HepG2 (cell line): ENCODE measurements around the gene DNAJB12. TPM values are rescaled to one million over a fixed set of nuclear protein-coding genes. Genes with fewer than 3 reads are reported as not detected.

Experiments used
- ATAC-seq: fragments of 200-7000 bp; cut with Tn5 transposase; 3 replicates; pipeline ENCODE4 v1.9.1; 2020; ENCODE audit warnings: mild to moderate bottlenecking, moderate library complexity
- Bru-seq: library from RNA; stranded (reverse); fragments of 400-500 nt; gene quantifications from one replicate; lab custom pipeline; 2021; lab: Mats Ljungman, UMichigan
- BruChase-seq, 2 experiments: library from RNA; stranded (reverse); fragments of 400-500 nt; gene quantifications; one replicate each; lab custom pipeline; 2021; lab: Mats Ljungman, UMichigan
- BruUV-seq: library from RNA; stranded (reverse); fragments of 400-500 nt; replicated peaks from 2 replicates; lab custom pipeline; 2021; lab: Mats Ljungman, UMichigan
- CTCF ChIA-PET: fragments of 300-600 bp; formaldehyde crosslinking; extraction: SDS; loops from one replicate; lab custom pipeline; 2021; ENCODE audit warnings: low total read pairs, inconsistent platforms, low intra/inter-chr PET ratio; lab: Yijun Ruan, JAX
- POLR2A ChIA-PET: fragments of 350-600 bp; sonication (Branson Sonifier 250); formaldehyde crosslinking; loops from one replicate; lab custom pipeline; 2020; ENCODE audit warnings: antibody characterized with exemption, inconsistent platforms; lab: Yijun Ruan, JAX
- DNase-seq: peaks from one replicate; pipeline ENCODE4 v3.0.0-alpha.2; 2015; ENCODE audit warnings: low spot score
- FAIRE-seq: peaks from 3 replicates; lab custom pipeline; 2011; peaks lifted over from hg19 to GRCh38; lab: Jason Lieb, UNC
- H2AFZ ChIP-seq: one replicate; pipeline ENCODE4 v1.6.1; 2011; ENCODE audit warnings: low read length, inconsistent platforms
- H3K27ac ChIP-seq: fragments of 300-600 bp; 3 replicates; pipeline ENCODE4 v1.8.0; 2011; ENCODE audit warnings: mixed run types, mild to moderate bottlenecking, mixed read lengths, low read length, inconsistent platforms; ENCODE audit not compliant: insufficient read depth; ENCODE audit errors: extremely low read length
- H3K27me3 ChIP-seq, 2 experiments: fragments of 200-600 bp in 1 of 2; 2 replicates in 1 of 2; 3 replicates in 1 of 2; pipeline versions ENCODE4 v1.6.0 to v1.8.0; 2011; ENCODE audit warnings: low read length in 2 of 2, mild to moderate bottlenecking in 2 of 2, moderate library complexity in 2 of 2, inconsistent platforms in 1 of 2; ENCODE audit not compliant: insufficient read depth in 2 of 2, control insufficient read depth in 1 of 2
- H3K36me3 ChIP-seq, 2 experiments: fragments of 200-600 bp in 1 of 2; replicated peaks in 1 of 2; 2 replicates in 1 of 2; 3 replicates in 1 of 2; pipeline versions ENCODE4 v1.5.1 to v1.8.0; 2011; ENCODE audit warnings: low read length in 2 of 2, inconsistent platforms in 1 of 2; ENCODE audit not compliant: insufficient read depth in 2 of 2, control insufficient read depth in 1 of 2
- H3K4me1 ChIP-seq: 2 replicates; pipeline ENCODE4 v1.5.1; 2012; ENCODE audit warnings: low read length, inconsistent platforms; ENCODE audit not compliant: insufficient read depth
- H3K4me2 ChIP-seq: 2 replicates; pipeline ENCODE4 v1.6.0; 2011; ENCODE audit warnings: low read depth, low read length, inconsistent platforms
- H3K4me3 ChIP-seq, 3 experiments: fragments of 200-600 bp in 1 of 3; sonication (generic), shearing (Covaris generic) in 1 of 3; replicated peaks in 1 of 3; 2 replicates each; pipeline ENCODE4 v1.5.1; 2011 to 2016; ENCODE audit warnings: low read length in 3 of 3, inconsistent platforms in 2 of 3, low read depth in 2 of 3, mild to moderate bottlenecking in 2 of 3, control low read depth in 1 of 3, mixed read lengths in 1 of 3; ENCODE audit not compliant: insufficient read depth in 1 of 3
- H3K79me2 ChIP-seq: one replicate; pipeline ENCODE4 v1.6.1; 2011; ENCODE audit warnings: low read length, inconsistent platforms; ENCODE audit not compliant: insufficient read depth
- H3K9ac ChIP-seq: 2 replicates; pipeline ENCODE4 v1.6.0; 2011; ENCODE audit warnings: mild to moderate bottlenecking, low read depth, low read length, inconsistent platforms; ENCODE audit not compliant: insufficient read depth
- H3K9me3 ChIP-seq: 2 replicates; pipeline ENCODE4 v1.5.1; 2012; ENCODE audit warnings: mild to moderate bottlenecking, low read length
- H4K20me1 ChIP-seq: 2 replicates; pipeline ENCODE4 v1.6.0; 2011; ENCODE audit warnings: inconsistent platforms, mild to moderate bottlenecking, low read length, moderate library complexity; ENCODE audit not compliant: insufficient read depth
- JUNB ChIP-seq: sonication (generic); formaldehyde crosslinking; IDR thresholded peaks from 2 replicates; pipeline ENCODE4 v1.8.0; 2022; ENCODE audit warnings: missing genetic modification reagents, mild to moderate bottlenecking, borderline replicate concordance
- KDM2A ChIP-seq: sonication (generic); formaldehyde crosslinking; IDR thresholded peaks from 2 replicates; pipeline ENCODE4 v1.4.0; 2020; ENCODE audit warnings: low read depth, missing genetic modification reagents, borderline replicate concordance
- KDM3A ChIP-seq: IDR thresholded peaks from 2 replicates; pipeline ENCODE4 v1.6.1; 2018; ENCODE audit warnings: low read depth, missing compliant biosample characterization
- PHF5A ChIP-seq: IDR thresholded peaks from one replicate; pipeline ENCODE4 v1.6.1; 2018; ENCODE audit warnings: low read depth, missing genetic modification reagents; ENCODE audit not compliant: unreplicated experiment
- ZFP90 ChIP-seq: sonication (generic); formaldehyde crosslinking; IDR thresholded peaks from 2 replicates; pipeline ENCODE4 v1.8.0; 2022; ENCODE audit warnings: missing genetic modification reagents, mild to moderate bottlenecking, inconsistent platforms, borderline replicate concordance
- ZNF441 ChIP-seq: sonication (generic); formaldehyde crosslinking; IDR thresholded peaks from 2 replicates; pipeline ENCODE4 v1.7.0; 2021; ENCODE audit warnings: missing genetic modification reagents, borderline replicate concordance
- ZNF569 ChIP-seq: sonication (generic); formaldehyde crosslinking; IDR thresholded peaks from 2 replicates; pipeline ENCODE4 v1.5.0; 2020; ENCODE audit warnings: mild to moderate bottlenecking, missing genetic modification reagents, moderate library complexity, borderline replicate concordance
- ZNF615 ChIP-seq: sonication (generic); formaldehyde crosslinking; IDR thresholded peaks from 2 replicates; pipeline ENCODE4 v1.5.0; 2020; ENCODE audit warnings: mild to moderate bottlenecking, missing genetic modification reagents, borderline replicate concordance
- ZSCAN20 ChIP-seq: sonication (generic); formaldehyde crosslinking; IDR thresholded peaks from 2 replicates; pipeline ENCODE4 v1.4.0; 2020; ENCODE audit warnings: missing genetic modification reagents, mild to moderate bottlenecking, borderline replicate concordance
- WGBS: methylation state at CpG from one replicate; pipeline ENCODE4 v1.1.6; 2017; ENCODE audit warnings: low lambda C conversion rate; 5-methylcytosine and 5-hydroxymethylcytosine counted together
- in situ Hi-C: cut with HindIII; loops from 2 replicates; pipeline ENCODE4 v1.10.0; 2017; ENCODE audit warnings: low pct_unique_long_range_greater_than_20kb; ENCODE audit not compliant: extremely low pct_ligation_motif_present
- intact Hi-C: fragments of 100-400 bp; cut with micrococcal nuclease; formaldehyde crosslinking; loops from one replicate; pipeline ENCODE4 v1.10.0; 2022; ENCODE audit not compliant: unreplicated experiment
- long read RNA-seq, 2 experiments: library from RNA in 1 of 2; library from polyadenylated mRNA in 1 of 2; stranded (forward) in 1 of 2; unstranded in 1 of 2; transcript quantifications; one replicate each; pipeline ENCODE4 v2.0.0, GENCODE V29; 2019 to 2022
- polyA minus RNA-seq, 3 experiments: library from RNA; depleted of rRNA, polyadenylated mRNA; stranded (reverse); fragments of >200 nt; gene quantifications; 2 replicates each; pipeline ENCODE4 v1.2.3, GENCODE V29; 2011; ENCODE audit warnings: low replicate concordance in 1 of 3
- polyA plus RNA-seq, 8 experiments: library from polyadenylated mRNA; depleted of rRNA in 3 of 8; stranded (reverse) in 7 of 8; unstranded in 1 of 8; fragments of >200 nt; fragmentation: Illumina TruSeq in 4 of 8; extraction: Trizol in 4 of 8; gene quantifications; 2 replicates each; pipeline versions ENCODE4 v1.2.1 to v1.2.3, GENCODE V29; 2011 to 2016; ENCODE audit warnings: low read depth in 4 of 8, missing spikeins in 1 of 8, mixed read lengths in 1 of 8; ENCODE audit not compliant: insufficient read depth in 1 of 8
- total RNA-seq, 5 experiments: library from RNA; depleted of rRNA; stranded (reverse); fragments of >200 nt; fragmentation: Illumina TruSeq; extraction: Trizol; gene quantifications; 2 replicates each; pipeline ENCODE4 v1.2.3, GENCODE V29; 2016; ENCODE audit warnings: low read depth in 1 of 5
- TF ChIP-seq, protein P1 (sequence below): sonication (generic); formaldehyde crosslinking; IDR thresholded peaks from 2 replicates; pipeline ENCODE4 v1.4.0; 2020; ENCODE audit warnings: missing genetic modification reagents
- TF ChIP-seq, protein P2 (sequence below): sonication (generic); formaldehyde crosslinking; IDR thresholded peaks from 2 replicates; pipeline ENCODE4 v1.8.1; 2023; ENCODE audit warnings: mild to moderate bottlenecking, moderate library complexity, missing genetic modification reagents

The DNAJB12 gene
- total RNA-seq (2016; rRNA removed; fragmentation: Illumina TruSeq; extraction: Trizol) = 11.4 and 18.2 TPM in 2 replicates
- total RNA-seq (2016; cell fraction: cytosol; rRNA removed; fragmentation: Illumina TruSeq; extraction: Trizol; ENCODE audit: low read depth) = 3.9 and 5.0 TPM in 2 replicates
- total RNA-seq (2016; cell fraction: insoluble cytoplasmic fraction; rRNA removed; fragmentation: Illumina TruSeq; extraction: Trizol) = 9.2 and 19.9 TPM in 2 replicates
- 6.8 and 7.7 TPM in 2 replicates for total RNA-seq (2016; cell fraction: membrane; rRNA removed; fragmentation: Illumina TruSeq; extraction: Trizol)
- 18.8 and 22.8 TPM in 2 replicates for total RNA-seq (2016; cell fraction: nucleus; rRNA removed; fragmentation: Illumina TruSeq; extraction: Trizol)
- polyA plus RNA-seq (2011; rRNA removed) = 10.8 and 13.6 TPM in 2 replicates
- polyA plus RNA-seq (2011; cell fraction: cytosol; rRNA removed) = 8.7 and 9.8 TPM in 2 replicates
- 21.4 and 23.3 TPM in 2 replicates for polyA plus RNA-seq (2011; cell fraction: nucleus; rRNA removed)
- 11.6 and 13.7 TPM in 2 replicates for polyA plus RNA-seq (2012)
- 3.5 TPM in 2 replicates for polyA plus RNA-seq (2016; cell fraction: cytosol; fragmentation: Illumina TruSeq; extraction: Trizol; ENCODE audit: low read depth)
- 9.6 and 12.1 TPM in 2 replicates for polyA plus RNA-seq (2016; cell fraction: insoluble cytoplasmic fraction; fragmentation: Illumina TruSeq; extraction: Trizol; ENCODE audit: low read depth)
- 5.2 and 5.7 TPM in 2 replicates for polyA plus RNA-seq (2016; cell fraction: membrane; fragmentation: Illumina TruSeq; extraction: Trizol; ENCODE audit: low read depth)
- 30.8 and 32.2 TPM in 2 replicates for polyA plus RNA-seq (2016; cell fraction: nucleus; fragmentation: Illumina TruSeq; extraction: Trizol; ENCODE audit: insufficient read depth, low read depth)
- polyA minus RNA-seq (2011; rRNA and poly(A)+ RNA removed; ENCODE audit: low replicate concordance) = 15.9 and 24.1 TPM in 2 replicates
- 8.8 and 8.9 TPM in 2 replicates for polyA minus RNA-seq (2011; cell fraction: cytosol; rRNA and poly(A)+ RNA removed)
- polyA minus RNA-seq (2011; cell fraction: nucleus; rRNA and poly(A)+ RNA removed) = 18.4 and 18.9 TPM in 2 replicates
- percentile 80 among the genes with signal in this experiment for Bru-seq, nascent RNA
- BruChase-seq, experiment 1, labeled RNA remaining after a 6-hour chase = percentile 82 among the genes with signal in this experiment
- percentile 78 among the genes with signal in this experiment for BruChase-seq, experiment 2, labeled RNA remaining after a 2-hour chase
- long read RNA-seq, experiment 1, full-length matches to known transcripts = 35 of 51 reads
- long read RNA-seq, experiment 1, partial matches to known transcripts = 3 of 51 reads
- long read RNA-seq, experiment 1, other reads (novel, unspliced or antisense) = 13 of 51 reads
- long read RNA-seq, experiment 2, full-length matches to known transcripts = 32 of 92 reads
- long read RNA-seq, experiment 2, partial matches to known transcripts = 11 of 92 reads
- long read RNA-seq, experiment 2, other reads (novel, unspliced or antisense) = 49 of 92 reads

DNA sequence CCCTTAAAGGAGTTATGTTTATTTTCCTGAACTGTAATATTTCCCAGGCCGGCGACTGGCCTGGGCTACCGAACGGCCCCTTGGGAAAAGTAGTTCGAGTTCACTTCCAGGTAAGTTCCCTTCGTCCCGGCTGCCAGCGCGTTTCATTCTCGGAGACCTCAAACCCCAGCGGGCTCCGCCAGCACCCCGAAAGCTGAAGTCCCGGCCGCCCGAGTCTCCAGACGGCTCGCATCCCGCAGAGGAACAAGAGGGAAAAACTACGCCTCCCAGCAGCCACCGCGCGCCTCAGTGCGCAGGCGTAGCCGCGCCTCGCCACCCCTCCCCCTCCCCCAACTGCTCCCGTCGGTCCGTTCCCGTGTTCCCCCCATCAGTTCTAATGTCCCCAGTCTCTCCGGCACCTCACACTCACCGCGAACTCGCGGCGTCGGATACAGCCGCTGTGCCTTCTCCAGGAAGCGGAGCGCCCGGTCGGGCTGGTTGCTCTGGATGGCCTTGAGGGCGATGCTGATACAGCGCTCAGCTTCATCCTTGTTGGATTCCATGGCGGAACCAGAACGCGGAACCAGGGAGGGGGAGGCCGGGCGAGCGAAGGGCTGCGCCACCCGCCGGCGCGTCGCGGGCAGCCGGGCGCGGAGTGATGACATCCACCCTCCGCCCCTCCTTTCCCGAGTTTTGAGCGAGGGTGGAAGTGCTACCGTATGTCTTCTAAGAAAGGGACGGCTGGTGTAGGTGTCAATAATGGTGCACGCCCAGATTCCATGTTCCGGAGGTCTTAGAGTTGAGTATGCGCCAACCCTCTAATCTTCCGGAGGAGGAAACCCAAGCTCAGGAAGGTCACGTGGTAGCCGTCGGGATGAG is at the start of gene DNAJB12:
Gene DNAJB12, minus strand, starts transcription at position 564 of the 858 bp plus-strand sequence. Its CDS starts 22 bp downstream, at position 542.
- H3K4me3 ChIP-seq = peak within 1 kb of the TSS; percentile 75 to 96 (median 94)
- intact Hi-C loops (no loop called here), in situ Hi-C loops (no loop called here)
- FAIRE-seq = peak; percentile 94
- ChIA-PET POLR2A (interaction anchor here (0.7 to 1.7 kb wide), 17 partner anchors 9 to 892 kb away, joined by 3 to 9 read pairs (median 3); partner anchors contain the start of genes ANAPC16, ASCC1, DDIT4 and DNAJC9), CTCF (no interaction called here)
- peak within 1 kb of the TSS; percentile 97 for H3K27ac ChIP-seq
- peak within 1 kb of the TSS; percentile 95 for H3K9ac ChIP-seq
- H3K9me3 ChIP-seq = no peaks in the 10 kb centered on the region
- peaks cover 36% of the 10 kb centered on the region for H3K79me2 ChIP-seq
- H2AFZ ChIP-seq = no peak within 1 kb of the TSS
- whole genome bisulfite sequencing = 0% methylated on average over 29 of the region's 74 CpGs
- peak; percentile 92 for DNase-seq
- H4K20me1 ChIP-seq = no peaks in the 10 kb centered on the region
- peaks cover 24% of the 10 kb centered on the region for H3K4me1 ChIP-seq
- TSS peak; percentile 84 for BruUV-seq
- H3K27me3 ChIP-seq = no peaks in the 10 kb centered on the region; a peak in 1 of 5 replicates
- peak; percentile 79 for ATAC-seq
- H3K36me3 ChIP-seq = peaks cover 5 to 12% of the 10 kb centered on the region in 2 experiments
- H3K4me2 ChIP-seq = peak within 1 kb of the TSS; percentile 91
- TF ChIP-seq ZFP90 (CRISPR knock-in tag) (peak; percentile 90), PHF5A (CRISPR knock-in tag) (peak; percentile 32), ZNF615 (0 out of 2 replicates have a peak, but pooled peaks have one; percentile 77), JUNB (CRISPR knock-in tag) (no peak; the same call in 1 of the 2 replicates), ZNF441 (CRISPR knock-in tag) (peak; percentile 21; the same call in 1 of the 2 replicates), KDM3A (CRISPR knock-in tag) (peak; percentile 87; the same call in 1 of the 2 replicates), ZSCAN20 (CRISPR knock-in tag) (no peak), KDM2A (CRISPR knock-in tag) (peak; percentile 95), ZNF569 (CRISPR knock-in tag) (no peak; the same call in 1 of the 2 replicates)
- TF ChIP-seq, protein P1, sequence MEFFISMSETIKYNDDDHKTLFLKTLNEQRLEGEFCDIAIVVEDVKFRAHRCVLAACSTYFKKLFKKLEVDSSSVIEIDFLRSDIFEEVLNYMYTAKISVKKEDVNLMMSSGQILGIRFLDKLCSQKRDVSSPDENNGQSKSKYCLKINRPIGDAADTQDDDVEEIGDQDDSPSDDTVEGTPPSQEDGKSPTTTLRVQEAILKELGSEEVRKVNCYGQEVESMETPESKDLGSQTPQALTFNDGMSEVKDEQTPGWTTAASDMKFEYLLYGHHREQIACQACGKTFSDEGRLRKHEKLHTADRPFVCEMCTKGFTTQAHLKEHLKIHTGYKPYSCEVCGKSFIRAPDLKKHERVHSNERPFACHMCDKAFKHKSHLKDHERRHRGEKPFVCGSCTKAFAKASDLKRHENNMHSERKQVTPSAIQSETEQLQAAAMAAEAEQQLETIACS (CRISPR knock-in tag) = peak; percentile 46
- TF ChIP-seq, protein P2, sequence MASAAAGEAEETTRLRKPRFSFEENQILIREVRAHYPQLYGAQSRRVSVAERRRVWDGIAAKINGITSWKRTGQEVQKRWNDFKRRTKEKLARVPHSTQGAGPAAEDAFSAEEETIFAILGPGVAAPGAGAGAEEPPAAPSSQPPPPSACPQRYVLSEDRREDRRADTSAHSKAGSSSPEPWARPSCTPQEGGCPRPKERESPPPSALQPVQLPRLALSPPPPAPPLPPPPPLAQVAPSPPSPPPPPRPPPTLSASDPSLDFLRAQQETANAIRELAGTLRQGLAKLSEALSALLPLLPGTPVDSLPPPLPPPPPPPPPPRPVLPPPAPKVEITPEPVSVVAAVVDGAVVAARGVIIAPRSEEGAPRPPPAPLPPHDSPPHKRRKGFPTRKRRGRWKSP = peak; percentile 56; the same call in 1 of the 2 replicates
